Measurements from ENCODE around the gene CHRM4. TPM values are rescaled to one million over a fixed set of nuclear protein-coding genes. Genes with fewer than 3 reads are reported as not detected.

The CHRM4 gene
- polyA plus RNA-seq, 3 donors, result 0.12 to 0.33 (median 0.24) TPM

GRCh38 chr11:46408407-46408986, 16.9 kb upstream of the CHRM4 start:
- DNase-seq (ENCODE audit: extremely low read depth in 1 of 11, low read depth in 9 of 11, low spot score in 4 of 11), result no peak

- no peak for DNase-seq (ENCODE audit: extremely low read depth in 1 of 11, low read depth in 9 of 11, low spot score in 4 of 11)
These were observed 16.1 kb upstream of the CHRM4 start for GRCh38 chr11:46407635-46408034.

GRCh38 chr11:46404476-46405017, 13.0 kb upstream of the CHRM4 start:
- no peak for DNase-seq (ENCODE audit: extremely low read depth in 1 of 11, low read depth in 9 of 11, low spot score in 4 of 11)

DNA sequence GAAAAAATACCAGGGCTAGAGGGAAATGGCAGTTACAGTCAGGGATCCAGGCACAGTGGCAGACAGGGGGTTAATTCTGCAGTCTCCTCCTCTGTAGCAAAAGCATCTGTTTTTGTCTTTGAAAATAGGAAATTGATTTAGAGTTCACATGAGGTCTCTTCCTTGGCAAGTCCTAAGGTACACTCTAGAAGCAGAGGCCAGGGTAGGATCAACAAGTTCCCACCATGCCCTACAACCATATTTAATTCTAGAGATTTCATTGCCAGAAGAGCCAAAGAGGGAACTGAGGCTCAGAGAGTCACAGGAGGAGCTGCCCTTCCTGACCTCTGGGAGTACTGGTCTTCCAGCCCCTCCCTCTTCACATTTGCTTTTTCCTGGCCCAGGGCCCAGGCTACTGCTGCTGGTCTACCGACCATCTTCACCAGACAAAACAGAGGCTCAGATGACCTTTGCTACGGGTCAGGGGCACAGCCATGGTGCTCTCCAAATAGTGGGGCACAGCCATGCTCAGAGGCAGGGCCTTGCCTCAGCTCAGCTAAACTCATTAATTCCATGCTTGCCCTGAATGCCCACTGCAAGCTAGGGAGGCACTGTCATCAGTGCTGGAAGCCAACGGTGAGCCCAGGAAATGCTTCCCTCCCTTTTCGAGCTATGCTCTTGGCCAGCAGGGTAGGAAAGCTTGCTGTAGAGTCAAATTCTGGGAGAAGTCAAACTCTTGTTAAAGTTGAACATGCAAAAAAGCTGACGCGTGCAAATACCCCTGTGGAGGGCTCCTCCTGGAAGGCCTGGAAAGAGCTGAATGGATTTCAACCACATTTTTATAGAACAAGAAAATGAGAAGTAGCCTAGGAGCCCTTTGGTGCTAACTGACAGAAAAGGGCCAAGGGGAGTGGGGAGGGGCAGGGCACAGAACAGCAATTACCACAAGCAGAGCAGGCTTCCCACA, 11.7 kb upstream of the CHRM4 start:
- no peak for DNase-seq (ENCODE audit: extremely low read depth in 1 of 11, low read depth in 9 of 11, low spot score in 4 of 11)

DNA sequence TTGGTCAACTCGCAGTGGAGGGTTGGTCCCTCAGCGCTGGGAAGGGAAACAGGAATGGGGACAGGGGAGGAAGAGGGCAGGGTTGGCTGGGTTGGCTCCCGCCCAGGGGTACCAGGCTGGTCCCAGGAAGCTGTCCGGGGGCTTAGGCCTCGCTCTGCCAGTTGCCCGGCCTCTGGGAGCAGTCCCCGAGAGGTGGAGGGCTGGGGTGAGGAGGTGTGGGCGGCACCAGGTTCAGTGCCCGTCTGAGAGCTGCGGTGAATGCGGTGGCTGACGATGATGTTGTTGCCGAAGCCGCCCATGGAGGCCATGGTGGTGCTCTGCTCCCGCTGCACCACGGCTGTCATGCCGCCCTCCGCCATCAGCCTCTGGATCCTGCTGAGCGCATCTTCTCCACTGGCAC, 6.0 kb upstream of the CHRM4 start:
- DNase-seq (ENCODE audit: extremely low read depth in 1 of 11, low read depth in 9 of 11, low spot score in 4 of 11), result no peak

- DNase-seq (ENCODE audit: extremely low read depth in 1 of 11, low read depth in 9 of 11, low spot score in 4 of 11), result no peak
These were observed 2.2 kb upstream of the CHRM4 start for GRCh38 chr11:46393759-46394158.

DNA sequence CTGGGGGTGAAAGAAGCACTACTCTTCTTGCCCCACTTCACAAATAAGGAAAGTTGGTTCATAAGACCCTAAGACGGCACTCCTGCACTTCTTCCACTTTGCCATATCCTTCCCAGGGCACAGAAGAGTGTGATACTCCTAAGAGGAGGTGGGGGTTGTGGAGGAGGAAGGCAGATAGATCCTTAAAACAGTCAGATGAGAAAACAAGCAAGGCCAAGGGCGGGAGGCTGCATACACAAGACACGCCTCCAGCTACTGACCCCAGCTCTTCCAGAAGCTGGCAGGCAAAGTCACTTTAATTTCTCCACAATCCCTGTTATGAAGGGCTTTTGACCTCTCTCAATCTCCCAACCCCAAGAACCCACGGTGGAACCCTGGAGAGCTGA, 1.6 kb upstream of the CHRM4 start:
- no peak for DNase-seq (ENCODE audit: extremely low read depth in 1 of 11, low read depth in 9 of 11, low spot score in 4 of 11)

DNA sequence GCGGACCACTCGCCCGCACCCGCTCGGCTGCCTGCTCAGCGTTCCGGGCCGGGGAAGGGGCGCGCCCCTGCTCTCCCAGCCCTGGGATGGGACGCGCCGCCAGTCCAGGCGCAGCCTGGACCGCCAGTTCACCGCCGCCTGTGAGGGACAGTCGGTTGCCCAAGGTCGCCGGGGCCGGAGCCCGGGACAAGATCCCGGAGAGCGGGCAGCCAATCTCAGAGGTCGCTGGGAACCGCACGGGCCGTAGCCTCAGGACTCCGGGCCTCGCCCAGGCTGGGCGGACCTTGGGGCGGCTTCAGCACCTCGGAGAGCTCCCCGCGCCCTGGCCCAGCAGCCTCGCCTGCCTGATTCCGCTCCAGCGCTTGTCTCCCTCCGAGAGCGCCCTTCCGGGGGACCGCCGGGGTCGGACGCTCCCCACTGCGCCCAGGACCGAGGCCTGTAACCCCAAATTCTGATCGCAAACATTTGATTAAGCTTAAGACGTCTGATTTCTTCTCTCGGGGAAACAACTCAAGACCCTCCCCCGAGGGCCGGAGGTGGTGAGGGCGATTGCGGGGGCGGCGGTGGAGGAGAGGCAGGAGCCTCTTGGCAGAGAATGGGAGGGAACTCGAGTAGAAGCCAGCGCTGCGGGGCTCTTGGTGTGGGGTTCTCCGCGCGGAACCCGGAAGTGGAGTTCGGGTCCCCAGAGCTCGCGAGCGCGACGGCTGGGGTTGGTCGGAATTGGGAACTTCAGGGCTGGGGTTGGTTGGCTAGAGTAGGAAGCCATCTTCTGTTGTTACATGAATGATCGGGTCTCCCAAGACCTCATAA, 1.1 kb upstream of the CHRM4 start:
- peak in 6 of 11 donors; percentile 80 to 87 (median 82) for DNase-seq (ENCODE audit: extremely low read depth in 1 of 11, low read depth in 9 of 11, low spot score in 4 of 11)

DNA sequence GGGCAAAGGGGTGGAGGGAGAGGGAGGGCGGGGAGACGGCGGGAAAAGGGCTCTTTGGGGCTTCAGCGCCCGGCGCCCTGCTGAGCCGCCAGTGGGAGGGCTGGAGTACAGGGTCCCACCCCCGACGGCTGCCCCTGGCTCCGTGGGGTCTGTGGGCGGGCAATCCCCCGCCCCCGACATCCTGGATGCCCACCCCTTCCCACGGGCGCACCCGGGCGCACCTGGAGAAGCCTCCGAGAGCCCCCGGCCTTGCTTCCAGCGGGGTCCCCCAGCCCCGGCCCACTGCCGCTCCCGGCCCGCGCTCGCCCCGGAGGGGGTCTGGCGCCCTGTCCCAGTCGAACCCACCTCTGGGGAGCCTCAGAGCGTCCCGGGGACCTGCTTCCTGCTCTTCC, 394 bp downstream of the CHRM4 start:
- DNase-seq (ENCODE audit: extremely low read depth in 1 of 11, low read depth in 9 of 11, low spot score in 4 of 11), result no peak

DNA sequence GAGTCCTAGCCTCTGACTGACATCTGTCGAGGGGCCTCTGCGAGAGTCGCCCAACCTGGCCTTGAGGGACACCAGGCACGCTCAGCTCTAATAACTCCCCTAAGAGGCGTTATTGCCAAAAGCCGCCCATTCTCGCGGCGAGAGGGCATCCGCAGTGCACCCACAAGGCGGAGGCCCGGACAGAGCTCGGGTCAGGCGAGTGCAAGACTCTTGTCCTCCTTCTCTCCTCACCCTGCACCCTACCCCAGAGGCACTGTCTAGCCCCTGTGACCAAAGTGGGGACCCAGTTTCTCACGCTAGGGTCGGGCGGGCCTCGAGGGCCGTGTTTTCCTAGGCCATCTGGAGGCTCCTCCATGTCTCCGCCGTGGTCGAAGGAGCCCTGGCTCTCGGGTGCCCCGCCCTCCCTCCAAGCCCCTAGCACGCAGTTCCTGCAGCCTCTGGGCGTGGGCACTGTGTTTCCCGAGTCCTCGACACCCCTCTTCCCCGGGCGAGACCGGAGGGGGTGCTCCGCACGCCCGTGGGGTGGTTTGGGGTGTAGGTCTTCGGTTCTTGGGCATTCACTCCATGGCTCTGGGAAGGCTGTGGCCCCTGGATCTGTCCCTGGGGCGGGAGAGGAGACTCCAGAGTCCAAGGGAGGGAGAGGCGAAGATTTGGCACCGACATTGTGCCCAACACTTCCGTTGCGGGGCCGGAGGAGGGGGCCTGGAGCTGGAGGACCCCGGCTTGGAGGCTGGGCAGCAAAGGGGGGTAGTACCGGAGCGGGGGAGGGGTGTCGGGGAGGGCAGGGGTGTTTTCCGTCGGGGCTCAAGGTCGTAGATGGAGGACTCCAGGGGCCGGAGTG, 1.0 kb downstream of the CHRM4 start:
- no peak for DNase-seq (ENCODE audit: extremely low read depth in 1 of 11, low read depth in 9 of 11, low spot score in 4 of 11)

- DNase-seq (ENCODE audit: extremely low read depth in 1 of 11, low read depth in 9 of 11, low spot score in 4 of 11), result no peak
These were observed 1.9 kb downstream of the CHRM4 start for GRCh38 chr11:46389450-46390330.

DNA sequence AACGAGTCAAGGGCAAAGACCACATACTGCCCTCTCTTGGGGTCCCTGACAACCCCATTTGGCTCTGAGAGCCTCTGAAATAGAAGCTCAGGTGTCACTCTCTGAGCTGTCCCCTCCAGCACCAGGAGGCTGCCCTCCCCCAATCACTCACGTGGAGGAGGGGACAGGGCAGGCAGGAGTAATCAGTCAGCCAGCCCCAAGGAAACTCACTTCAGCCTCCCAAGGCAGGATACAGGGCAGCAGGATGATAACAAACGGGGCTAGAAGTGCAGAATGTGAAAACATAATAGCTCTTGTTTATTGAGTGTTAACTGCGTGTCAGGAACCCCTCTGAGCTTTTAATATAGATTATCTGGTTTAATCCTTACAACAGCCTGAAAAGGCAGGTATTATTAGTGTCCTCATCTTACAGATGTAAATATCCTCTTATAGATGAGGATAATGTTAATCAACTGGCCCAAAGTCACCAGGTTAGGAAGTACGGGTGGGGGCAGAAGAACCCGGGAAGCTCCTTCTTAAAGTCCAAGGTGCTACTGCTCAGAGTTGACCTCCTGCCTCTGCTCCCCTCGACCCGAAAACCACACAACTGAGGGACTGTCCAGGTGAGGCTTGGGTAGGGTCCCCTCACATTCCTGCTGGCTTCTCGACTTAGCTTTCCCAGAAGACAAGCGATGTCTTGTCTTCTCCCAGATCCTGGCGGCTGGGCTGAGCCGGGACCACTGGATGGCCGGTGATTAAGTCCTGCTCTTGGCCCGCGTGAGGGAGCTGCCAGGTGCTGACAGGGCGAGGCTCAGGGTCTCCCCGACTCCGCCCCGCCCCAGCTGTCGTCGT, 2.7 kb downstream of the CHRM4 start:
- DNase-seq (ENCODE audit: extremely low read depth in 1 of 11, low read depth in 9 of 11, low spot score in 4 of 11), result no peak

- DNase-seq (ENCODE audit: extremely low read depth in 1 of 11, low read depth in 9 of 11, low spot score in 4 of 11), result no peak
These were observed 3.5 kb downstream of the CHRM4 start for GRCh38 chr11:46387919-46388618.

- no peak for DNase-seq (ENCODE audit: extremely low read depth in 1 of 11, low read depth in 9 of 11, low spot score in 4 of 11)
These were observed 4.1 kb downstream of the CHRM4 start for GRCh38 chr11:46387456-46387855.

DNA sequence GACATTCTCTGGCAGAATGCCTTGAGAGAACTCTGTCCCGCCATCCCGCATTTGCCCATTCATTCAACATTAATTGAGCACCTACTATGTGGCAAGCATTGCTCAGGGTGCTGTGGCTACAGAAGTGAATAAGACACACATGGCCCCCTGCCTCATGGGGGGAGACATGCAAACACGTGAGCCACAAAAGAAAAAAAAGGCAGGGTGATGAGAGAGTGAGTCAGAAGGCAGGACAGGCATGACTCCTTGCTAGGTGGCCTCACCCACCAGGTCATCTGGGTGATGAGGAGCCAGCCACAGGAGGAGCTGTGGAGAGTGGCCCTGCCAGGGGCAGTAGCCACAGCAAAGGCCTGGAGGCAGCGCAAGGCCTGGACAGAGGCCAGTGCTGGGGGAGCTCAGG, 4.9 kb downstream of the CHRM4 start:
- DNase-seq (ENCODE audit: extremely low read depth in 1 of 11, low read depth in 9 of 11, low spot score in 4 of 11), result no peak

- no peak for DNase-seq (ENCODE audit: extremely low read depth in 1 of 11, low read depth in 9 of 11, low spot score in 4 of 11)
These were observed 5.5 kb downstream of the CHRM4 start for GRCh38 chr11:46386005-46386578.

Data from renal cortex interstitium (tissue), 11 donors.